Glutamatergic neuron (in vitro differentiated cells): Measurements from ENCODE around the gene CEP128. TPM values are rescaled to one million over a fixed set of nuclear protein-coding genes. Genes with fewer than 3 reads are reported as not detected.

ENCODE experiments used
- DNase-seq: peaks from one replicate; pipeline ENCODE4 v3.0.0; 2022
- H3K27ac Mint-ChIP-seq: one replicate; pipeline ENCODE4 v1.8.0; 2020; ENCODE audit warnings: mild to moderate bottlenecking, mixed read lengths, inconsistent platforms; ENCODE audit not compliant: unreplicated experiment
- H3K27me3 Mint-ChIP-seq: one replicate; pipeline ENCODE4 v1.8.0; 2020; ENCODE audit warnings: mild to moderate bottlenecking, moderate library complexity, mixed read lengths, inconsistent platforms; ENCODE audit not compliant: unreplicated experiment
- H3K36me3 Mint-ChIP-seq: one replicate; pipeline ENCODE4 v1.8.0; 2020; ENCODE audit warnings: mild to moderate bottlenecking, mixed read lengths, inconsistent platforms; ENCODE audit not compliant: unreplicated experiment
- H3K4me1 Mint-ChIP-seq: one replicate; pipeline ENCODE4 v1.8.0; 2020; ENCODE audit warnings: mild to moderate bottlenecking, low read depth, mixed read lengths, inconsistent platforms; ENCODE audit not compliant: unreplicated experiment
- H3K4me3 Mint-ChIP-seq: one replicate; pipeline ENCODE4 v1.8.0; 2020; ENCODE audit warnings: mild to moderate bottlenecking, mixed read lengths, inconsistent platforms; ENCODE audit not compliant: unreplicated experiment
- H3K9me3 Mint-ChIP-seq: one replicate; pipeline ENCODE4 v1.8.0; 2020; ENCODE audit warnings: mild to moderate bottlenecking, moderate library complexity, mixed read lengths, inconsistent platforms; ENCODE audit not compliant: unreplicated experiment
- CTCF ChIP-seq: fragments of 200-600 bp; sonication (generic); IDR thresholded peaks from one replicate; pipeline ENCODE4 v1.5.0; 2021; ENCODE audit not compliant: partially characterized antibody, unreplicated experiment
- total RNA-seq: library from RNA; stranded (reverse); fragmentation: NEBNext Ultra II Directional; extraction: Animal tissue kit (Norgen Biotek cat#: 25700); gene quantifications from one replicate; pipeline ENCODE4 v1.2.1, GENCODE V29; 2021; ENCODE audit not compliant: unreplicated experiment

Gene CEP128
- total RNA-seq, 1 donor from 2014 or later: 38.5 TPM

GRCh38 chr14:80620434-80620833 lies 321.1 kb downstream of the CEP128 start:
- no peak for TF ChIP-seq CTCF
- no peak overlapping the region for H3K27ac Mint-ChIP-seq
- no peak for DNase-seq
- peaks cover 2% of the 10 kb centered on the region for H3K27me3 Mint-ChIP-seq
- no peaks in the 10 kb centered on the region for H3K9me3 Mint-ChIP-seq
- peaks cover 8% of the 10 kb centered on the region for H3K4me1 Mint-ChIP-seq
- no peaks in the 10 kb centered on the region for H3K36me3 Mint-ChIP-seq
- H3K4me3 Mint-ChIP-seq: no peak overlapping the region

DNA sequence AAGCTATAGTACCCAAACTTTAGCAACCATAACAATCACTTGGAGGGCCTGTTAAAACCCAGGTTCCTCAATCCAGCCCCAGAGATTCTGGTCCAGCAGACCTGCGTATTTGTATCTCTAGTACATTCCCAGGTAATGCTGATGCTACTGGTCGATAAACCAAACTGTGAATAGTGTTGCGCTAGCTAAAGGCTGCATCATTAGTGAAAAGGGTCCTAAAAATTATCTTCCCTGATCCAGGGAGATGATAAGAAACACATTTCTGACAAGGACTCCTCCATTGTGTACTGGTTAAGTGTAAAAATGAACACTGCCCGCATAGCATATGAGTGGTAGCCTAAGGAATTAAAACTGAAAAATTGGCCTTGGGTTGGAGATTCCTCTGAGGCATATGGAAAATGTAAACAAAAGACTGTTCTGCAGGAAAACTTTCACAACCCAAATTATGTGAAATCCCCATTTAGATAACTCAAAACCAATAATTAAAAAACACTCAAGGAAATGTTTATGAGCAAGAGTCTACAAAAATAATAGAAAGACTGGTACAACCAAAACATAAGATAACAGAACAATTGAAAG lies 322.7 kb downstream of the CEP128 start:
- no peak overlapping the region for H3K4me3 Mint-ChIP-seq
- TF ChIP-seq CTCF: no peak
- no peak overlapping the region for H3K27ac Mint-ChIP-seq
- H3K4me1 Mint-ChIP-seq: peaks cover 12% of the 10 kb centered on the region
- H3K9me3 Mint-ChIP-seq: no peaks in the 10 kb centered on the region
- peaks cover 2% of the 10 kb centered on the region for H3K27me3 Mint-ChIP-seq
- DNase-seq: no peak
- no peaks in the 10 kb centered on the region for H3K36me3 Mint-ChIP-seq

DNA sequence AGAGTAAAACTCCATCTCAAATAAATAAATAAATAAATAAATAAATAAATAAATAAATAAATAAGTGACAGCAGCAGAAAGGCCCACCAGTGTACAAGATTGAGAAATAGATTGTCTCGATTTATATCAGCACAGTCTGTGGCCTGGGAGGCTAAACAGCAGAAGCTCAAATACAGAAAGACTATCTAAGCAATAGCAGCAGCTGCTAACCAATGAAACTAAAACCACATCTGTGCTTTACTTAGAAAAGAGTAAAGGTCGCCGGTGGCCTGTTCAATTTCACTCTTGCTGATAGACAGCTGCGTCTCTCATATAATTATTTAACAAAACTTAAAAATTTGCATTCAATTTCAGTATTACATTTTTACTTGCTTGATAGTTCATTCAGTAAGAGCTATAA lies 325.7 kb downstream of the CEP128 start:
- no peak overlapping the region for H3K4me3 Mint-ChIP-seq

DNA sequence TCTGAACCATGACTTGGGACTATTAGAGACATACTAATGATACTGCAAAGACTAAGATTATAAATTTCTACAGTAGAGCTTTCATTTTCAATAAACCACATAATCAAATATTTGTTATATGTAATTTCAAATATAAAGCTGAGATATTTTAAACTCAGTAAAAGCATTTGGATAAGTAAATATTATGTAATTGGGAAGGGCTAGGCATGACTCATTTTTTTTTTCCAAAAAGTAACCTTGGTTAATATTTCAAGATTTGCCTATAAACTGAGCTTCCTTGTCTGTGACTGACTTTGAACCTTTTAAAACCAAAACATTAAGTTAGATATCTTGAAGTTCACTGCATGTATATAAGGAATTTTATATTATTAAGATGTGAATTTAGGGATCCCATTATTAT lies 332.5 kb downstream of the CEP128 start:
- DNase-seq: no peak
- no peaks in the 10 kb centered on the region for H3K36me3 Mint-ChIP-seq
- TF ChIP-seq CTCF: no peak
- no peak overlapping the region for H3K27ac Mint-ChIP-seq
- no peaks in the 10 kb centered on the region for H3K9me3 Mint-ChIP-seq
- peaks cover 10% of the 10 kb centered on the region for H3K4me1 Mint-ChIP-seq
- no peak overlapping the region for H3K4me3 Mint-ChIP-seq
- H3K27me3 Mint-ChIP-seq: no peaks in the 10 kb centered on the region

More for the DNA sequence above, 325.7 kb downstream of the CEP128 start:
- Mint-ChIP-seq H3K36me3 (no peaks in the 10 kb centered on the region), H3K27me3 (peaks cover 2% of the 10 kb centered on the region), H3K27ac (no peak overlapping the region), H3K4me1 (peaks cover 8% of the 10 kb centered on the region), H3K9me3 (no peaks in the 10 kb centered on the region)
- DNase-seq: no peak
- no peak for TF ChIP-seq CTCF

- Mint-ChIP-seq H3K36me3 (no peaks in the 10 kb centered on the region), H3K9me3 (no peaks in the 10 kb centered on the region), H3K4me3 (no peak overlapping the region), H3K27me3 (no peaks in the 10 kb centered on the region), H3K27ac (no peak overlapping the region), H3K4me1 (peaks cover 10% of the 10 kb centered on the region)
- DNase-seq: no peak
- no peak for TF ChIP-seq CTCF
These were observed 333.0 kb downstream of the CEP128 start for GRCh38 chr14:80608563-80608962.
